GM23338 (cell line): Measurements from ENCODE around the gene SFSWAP. TPM values are rescaled to one million over a fixed set of nuclear protein-coding genes. Genes with fewer than 3 reads are reported as not detected.
"Not testable (repeated sequence)": the region's sequence is repeated elsewhere in the genome, so short reads cannot be mapped to it uniquely, and the experiment has no call there.

Experiments
- ATAC-seq: fragments of 200-7000 bp; cut with Tn5 transposase; 3 replicates; pipeline ENCODE4 v1.9.1; 2020
- DNase-seq: peaks from one replicate; pipeline ENCODE4 v3.0.0-alpha.2; 2015; ENCODE audit warnings: low spot score
- H2AFZ ChIP-seq: fragments of 200-600 bp; sonication (generic); 2 replicates; pipeline ENCODE4 v1.8.0; 2016; ENCODE audit warnings: antibody characterized with exemption, mild to moderate bottlenecking, moderate library complexity
- H3F3A ChIP-seq: fragments of 200-600 bp; sonication (generic); replicated peaks from 2 replicates; pipeline ENCODE4 v1.8.0; 2017; ENCODE audit warnings: antibody characterized with exemption, mixed run types, low read depth
- H3K27ac ChIP-seq: fragments of 200-600 bp; sonication (generic); 2 replicates; pipeline ENCODE4 v1.6.1; 2016; ENCODE audit warnings: low read depth
- H3K27me3 ChIP-seq: fragments of 200-600 bp; sonication (generic); 2 replicates; pipeline ENCODE4 v1.8.0; 2016; ENCODE audit warnings: mild to moderate bottlenecking, mixed run types, moderate library complexity; ENCODE audit not compliant: insufficient read depth
- H3K36me3 ChIP-seq: fragments of 200-600 bp; sonication (generic); 2 replicates; pipeline ENCODE4 v1.8.0; 2016; ENCODE audit warnings: mild to moderate bottlenecking; ENCODE audit not compliant: insufficient read depth
- H3K4me1 ChIP-seq: fragments of 200-600 bp; sonication (generic); 2 replicates; pipeline ENCODE4 v1.8.0; 2016; ENCODE audit warnings: mild to moderate bottlenecking, moderate library complexity; ENCODE audit not compliant: insufficient read depth
- H3K4me2 ChIP-seq: fragments of 200-600 bp; sonication (generic); 2 replicates; pipeline ENCODE4 v1.7.1; 2017; ENCODE audit warnings: mixed run types
- H3K4me3 ChIP-seq: fragments of 200-600 bp; sonication (generic); 2 replicates; pipeline ENCODE4 v1.6.1; 2016; ENCODE audit warnings: mixed run types
- H3K79me2 ChIP-seq: fragments of 200-600 bp; sonication (generic); replicated peaks from 2 replicates; pipeline ENCODE4 v1.8.0; 2017; ENCODE audit warnings: mild to moderate bottlenecking; ENCODE audit not compliant: insufficient read depth
- H3K9me2 ChIP-seq: fragments of 200-600 bp; sonication (generic); 2 replicates; pipeline ENCODE4 v1.8.0; 2017; ENCODE audit not compliant: insufficient read depth
- H4K20me1 ChIP-seq: fragments of 200-600 bp; sonication (generic); replicated peaks from 2 replicates; pipeline ENCODE4 v1.8.0; 2017; ENCODE audit warnings: mild to moderate bottlenecking; ENCODE audit not compliant: insufficient read depth
- H3K27ac Mint-ChIP-seq: 2 replicates; pipeline ENCODE4 v1.8.0; 2020; ENCODE audit warnings: inconsistent platforms, mild to moderate bottlenecking, moderate library complexity, mixed read lengths
- H3K27me3 Mint-ChIP-seq: 3 replicates; pipeline ENCODE4 v1.8.0; 2022; ENCODE audit warnings: low read depth, mild to moderate bottlenecking, moderate library complexity, mixed read lengths, inconsistent platforms; ENCODE audit not compliant: insufficient read depth, poor library complexity
- H3K36me3 Mint-ChIP-seq: 3 replicates; pipeline ENCODE4 v1.8.0; 2021; ENCODE audit warnings: low read depth, mild to moderate bottlenecking, inconsistent platforms, moderate library complexity, mixed read lengths
- H3K4me1 Mint-ChIP-seq: 3 replicates; pipeline ENCODE4 v1.8.0; 2020; ENCODE audit warnings: mild to moderate bottlenecking, inconsistent platforms, mixed read lengths
- H3K4me3 Mint-ChIP-seq: 3 replicates; pipeline ENCODE4 v1.8.0; 2021; ENCODE audit warnings: moderate library complexity, mild to moderate bottlenecking, inconsistent platforms, mixed read lengths
- H3K9me3 Mint-ChIP-seq: 3 replicates; pipeline ENCODE4 v1.8.0; 2020; ENCODE audit warnings: moderate library complexity, mild to moderate bottlenecking, inconsistent platforms, mixed read lengths
- EZH2 ChIP-seq: fragments of 200-600 bp; sonication (generic); IDR thresholded peaks from one replicate; pipeline ENCODE4 v1.8.0; 2017; ENCODE audit warnings: antibody characterized with exemption, mild to moderate bottlenecking, low read depth; ENCODE audit not compliant: unreplicated experiment
- ZNF114 ChIP-seq: fragments of 250-450 bp; sonication (Bioruptor Pico); IDR thresholded peaks from 2 replicates; pipeline ENCODE4 v1.5.0; 2020; ENCODE audit warnings: mild to moderate bottlenecking, moderate library complexity
- polyA plus RNA-seq: library from polyadenylated mRNA; unstranded; fragments of >200 nt; fragmentation: Nextera tagmentation; extraction: Ambion mirVana; gene quantifications from 2 replicates; pipeline ENCODE4 v1.2.1, GENCODE V29; 2016
- total RNA-seq: library from RNA; depleted of rRNA; stranded (reverse); fragments of >200 nt; shearing (Covaris generic); gene quantifications from 2 replicates; pipeline ENCODE4 v1.2.3, GENCODE V29; 2014
- TF ChIP-seq, protein P1 (sequence below): IDR thresholded peaks from one replicate; pipeline ENCODE4 v1.6.1; 2018; ENCODE audit warnings: antibody characterized with exemption; ENCODE audit not compliant: unreplicated experiment

Gene SFSWAP
- total and polyA plus RNA-seq, 2 experiments from 2014 or later = 41.0 to 49.8 TPM

- TF ChIP-seq, protein P1, sequence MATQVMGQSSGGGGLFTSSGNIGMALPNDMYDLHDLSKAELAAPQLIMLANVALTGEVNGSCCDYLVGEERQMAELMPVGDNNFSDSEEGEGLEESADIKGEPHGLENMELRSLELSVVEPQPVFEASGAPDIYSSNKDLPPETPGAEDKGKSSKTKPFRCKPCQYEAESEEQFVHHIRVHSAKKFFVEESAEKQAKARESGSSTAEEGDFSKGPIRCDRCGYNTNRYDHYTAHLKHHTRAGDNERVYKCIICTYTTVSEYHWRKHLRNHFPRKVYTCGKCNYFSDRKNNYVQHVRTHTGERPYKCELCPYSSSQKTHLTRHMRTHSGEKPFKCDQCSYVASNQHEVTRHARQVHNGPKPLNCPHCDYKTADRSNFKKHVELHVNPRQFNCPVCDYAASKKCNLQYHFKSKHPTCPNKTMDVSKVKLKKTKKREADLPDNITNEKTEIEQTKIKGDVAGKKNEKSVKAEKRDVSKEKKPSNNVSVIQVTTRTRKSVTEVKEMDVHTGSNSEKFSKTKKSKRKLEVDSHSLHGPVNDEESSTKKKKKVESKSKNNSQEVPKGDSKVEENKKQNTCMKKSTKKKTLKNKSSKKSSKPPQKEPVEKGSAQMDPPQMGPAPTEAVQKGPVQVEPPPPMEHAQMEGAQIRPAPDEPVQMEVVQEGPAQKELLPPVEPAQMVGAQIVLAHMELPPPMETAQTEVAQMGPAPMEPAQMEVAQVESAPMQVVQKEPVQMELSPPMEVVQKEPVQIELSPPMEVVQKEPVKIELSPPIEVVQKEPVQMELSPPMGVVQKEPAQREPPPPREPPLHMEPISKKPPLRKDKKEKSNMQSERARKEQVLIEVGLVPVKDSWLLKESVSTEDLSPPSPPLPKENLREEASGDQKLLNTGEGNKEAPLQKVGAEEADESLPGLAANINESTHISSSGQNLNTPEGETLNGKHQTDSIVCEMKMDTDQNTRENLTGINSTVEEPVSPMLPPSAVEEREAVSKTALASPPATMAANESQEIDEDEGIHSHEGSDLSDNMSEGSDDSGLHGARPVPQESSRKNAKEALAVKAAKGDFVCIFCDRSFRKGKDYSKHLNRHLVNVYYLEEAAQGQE = no peak
- TF ChIP-seq ZNF114 (CRISPR knock-in tag) (no peak), EZH2 (no peak)
These were observed 29.7 kb downstream of the SFSWAP start (continued) for GRCh38 chr12:131740626-131741025.

- not testable (repeated sequence) for H3K27me3 ChIP-seq, H3F3A ChIP-seq, H2AFZ ChIP-seq, H3K27ac Mint-ChIP-seq, H3K4me3 Mint-ChIP-seq, H3K4me1 ChIP-seq, H3K4me2 ChIP-seq, H3K4me1 Mint-ChIP-seq, H3K9me2 ChIP-seq, H3K79me2 ChIP-seq, DNase-seq, H3K27ac ChIP-seq, H3K4me3 ChIP-seq, ATAC-seq, H4K20me1 ChIP-seq
- peaks cover 13% of the 10 kb centered on the region for H3K27me3 Mint-ChIP-seq
- H3K36me3 ChIP-seq = peaks cover 54% of the 10 kb centered on the region
- peaks cover 37% of the 10 kb centered on the region for H3K9me3 Mint-ChIP-seq
- peaks cover 87% of the 10 kb centered on the region for H3K36me3 Mint-ChIP-seq
These were observed 31.9 kb downstream of the SFSWAP start for GRCh38 chr12:131742761-131743160.

DNA sequence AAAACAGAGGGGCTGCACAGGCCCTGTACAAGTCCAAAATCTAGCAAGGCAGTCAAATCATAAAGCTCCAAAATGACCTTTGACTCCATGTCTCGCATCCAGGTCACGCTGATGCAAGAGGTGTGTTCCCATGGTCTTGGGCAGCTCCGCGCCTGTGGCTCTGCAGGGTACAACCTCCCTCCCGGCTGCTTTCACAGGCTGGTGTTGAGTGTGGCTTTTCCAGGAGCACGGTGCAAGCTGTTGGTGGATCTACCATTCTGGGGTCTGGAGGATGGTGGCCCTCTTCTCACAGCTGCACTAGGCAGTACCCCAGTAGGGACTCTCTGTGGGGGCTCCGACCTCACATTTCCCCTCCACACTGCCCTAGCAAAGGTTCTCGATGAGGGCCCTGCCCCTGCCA, 32.5 kb downstream of the SFSWAP start:
- H3K79me2 ChIP-seq, H3K27ac Mint-ChIP-seq, H2AFZ ChIP-seq, H3K4me1 ChIP-seq, H3K4me1 Mint-ChIP-seq, H3K4me2 ChIP-seq, ATAC-seq, H4K20me1 ChIP-seq, DNase-seq, H3F3A ChIP-seq, H3K4me3 Mint-ChIP-seq, H3K27ac ChIP-seq, H3K4me3 ChIP-seq, H3K9me2 ChIP-seq, H3K27me3 ChIP-seq: not testable (repeated sequence)
- H3K36me3 Mint-ChIP-seq = peaks cover 88% of the 10 kb centered on the region
- peaks cover 37% of the 10 kb centered on the region for H3K9me3 Mint-ChIP-seq
- peaks cover 13% of the 10 kb centered on the region for H3K27me3 Mint-ChIP-seq
- H3K36me3 ChIP-seq = peaks cover 59% of the 10 kb centered on the region

DNA sequence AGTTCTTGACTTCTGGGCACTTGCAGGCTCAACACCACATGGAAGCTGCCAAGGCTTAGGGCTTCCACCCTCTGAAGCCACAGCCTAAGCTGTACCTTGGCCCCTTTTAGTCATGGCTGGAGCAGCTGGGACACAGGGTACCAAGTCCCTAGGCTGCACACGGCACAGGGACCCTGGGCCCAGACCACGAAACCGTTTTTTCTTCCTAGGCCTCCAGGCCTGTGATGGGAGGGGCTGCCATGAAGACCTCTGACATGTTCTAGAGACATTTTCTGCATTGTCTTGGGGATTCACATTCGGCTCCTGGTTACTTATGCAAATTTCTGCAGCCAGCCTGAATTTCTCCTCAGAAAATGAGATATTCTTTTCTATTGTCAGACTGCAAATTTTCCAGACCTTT, 33.0 kb downstream of the SFSWAP start:
- H3K4me2 ChIP-seq, H3K9me2 ChIP-seq, H2AFZ ChIP-seq, H3K4me1 Mint-ChIP-seq, H3K4me1 ChIP-seq, H3F3A ChIP-seq, H3K4me3 Mint-ChIP-seq, H3K27ac Mint-ChIP-seq, H3K27me3 ChIP-seq, H3K27ac ChIP-seq, H3K79me2 ChIP-seq, H3K4me3 ChIP-seq, ATAC-seq, DNase-seq, H4K20me1 ChIP-seq: not testable (repeated sequence)
- H3K9me3 Mint-ChIP-seq = peaks cover 37% of the 10 kb centered on the region
- peaks cover 13% of the 10 kb centered on the region for H3K27me3 Mint-ChIP-seq
- peaks cover 90% of the 10 kb centered on the region for H3K36me3 Mint-ChIP-seq
- H3K36me3 ChIP-seq = peaks cover 63% of the 10 kb centered on the region

DNA sequence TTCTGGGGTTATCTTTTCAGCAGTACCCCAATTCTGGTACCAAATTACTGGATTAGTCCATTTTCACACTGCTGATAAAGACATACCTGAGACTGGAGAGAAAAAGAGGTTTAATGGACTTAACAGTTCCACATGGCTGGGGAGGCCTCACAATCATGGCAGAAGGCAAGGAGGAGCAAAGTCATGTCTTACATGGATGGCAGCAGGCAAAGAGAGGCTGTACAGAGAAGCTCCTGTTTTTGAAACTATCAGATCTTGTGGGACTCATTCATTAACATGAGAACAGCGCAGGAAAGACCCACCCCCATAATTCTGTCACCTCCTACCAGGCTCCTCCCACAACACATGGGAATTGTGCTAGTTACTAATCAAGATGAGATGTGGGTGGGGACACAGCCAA, 33.8 kb downstream of the SFSWAP start:
- not testable (repeated sequence) for ATAC-seq, H3K79me2 ChIP-seq, DNase-seq, H4K20me1 ChIP-seq, H3F3A ChIP-seq, H3K27ac Mint-ChIP-seq, H2AFZ ChIP-seq, H3K9me2 ChIP-seq, H3K27me3 ChIP-seq, H3K4me1 ChIP-seq, H3K27ac ChIP-seq, H3K4me1 Mint-ChIP-seq, H3K4me3 Mint-ChIP-seq, H3K4me3 ChIP-seq, H3K4me2 ChIP-seq
- Mint-ChIP-seq H3K9me3 (peaks cover 37% of the 10 kb centered on the region), H3K36me3 (peaks cover 88% of the 10 kb centered on the region), H3K27me3 (peaks cover 13% of the 10 kb centered on the region)
- peaks cover 63% of the 10 kb centered on the region for H3K36me3 ChIP-seq
